WERI-Rb-1 (cell line): ENCODE measurements around the gene CPLX4.
"Not testable (repeated sequence)": the region's sequence is repeated elsewhere in the genome, so short reads cannot be mapped to it uniquely, and the experiment has no call there.

Source experiments
- DNase-seq: peaks from one replicate; pipeline ENCODE4 v3.0.0-alpha.2; 2020
- H3K27ac ChIP-seq: fragments of 250-450 bp; sonication (Bioruptor Pico); 2 replicates; pipeline ENCODE4 v1.5.1; 2020; ENCODE audit warnings: mild to moderate bottlenecking, moderate library complexity
- H3K27me3 ChIP-seq: fragments of 250-450 bp; sonication (Bioruptor Pico); 2 replicates; pipeline ENCODE4 v1.5.1; 2021; ENCODE audit warnings: mild to moderate bottlenecking, low read depth, moderate library complexity; ENCODE audit not compliant: insufficient read depth, severe bottlenecking
- H3K36me3 ChIP-seq: fragments of 250-450 bp; sonication (Bioruptor Pico); 2 replicates; pipeline ENCODE4 v1.5.1; 2020; ENCODE audit warnings: mild to moderate bottlenecking, moderate library complexity
- H3K4me3 ChIP-seq: 2 replicates; pipeline ENCODE4 v1.5.1; 2011; ENCODE audit warnings: low read depth, mild to moderate bottlenecking, control low read depth, low read length
- H3K9me3 ChIP-seq: fragments of 250-450 bp; sonication (Bioruptor Pico); 2 replicates; pipeline ENCODE4 v1.5.1; 2021; ENCODE audit warnings: mild to moderate bottlenecking, moderate library complexity; ENCODE audit not compliant: severe bottlenecking
- CTCF ChIP-seq: IDR thresholded peaks from 2 replicates; pipeline ENCODE4 v1.5.1; 2011; ENCODE audit warnings: low read depth, mild to moderate bottlenecking, control low read depth, inconsistent platforms, low read length

The CPLX4 gene

GRCh38 chr18:59265246-59265973 lies 53.0 kb downstream of the CPLX4 start:
- peaks cover 37% of the 10 kb centered on the region for H3K36me3 ChIP-seq
- no peaks in the 10 kb centered on the region for H3K27me3 ChIP-seq
- H3K9me3 ChIP-seq = peaks cover 11% of the 10 kb centered on the region
- H3K27ac ChIP-seq = peak overlapping the region; percentile 60
- no peak for TF ChIP-seq CTCF
- H3K4me3 ChIP-seq = peak overlapping the region; percentile 33
- peak; percentile 89 for DNase-seq

GRCh38 chr18:59264651-59265245 lies 53.7 kb downstream of the CPLX4 start:
- peaks cover 31% of the 10 kb centered on the region for H3K36me3 ChIP-seq
- no peak overlapping the region for H3K4me3 ChIP-seq
- TF ChIP-seq CTCF = no peak
- no peak overlapping the region for H3K27ac ChIP-seq
- H3K27me3 ChIP-seq = no peaks in the 10 kb centered on the region
- peaks cover 11% of the 10 kb centered on the region for H3K9me3 ChIP-seq
- DNase-seq = no peak

GRCh38 chr18:59264121-59264571 lies 54.3 kb downstream of the CPLX4 start:
- no peak overlapping the region for H3K4me3 ChIP-seq
- peaks cover 26% of the 10 kb centered on the region for H3K36me3 ChIP-seq
- H3K27me3 ChIP-seq = no peaks in the 10 kb centered on the region
- DNase-seq = no peak
- TF ChIP-seq CTCF = no peak
- peaks cover 11% of the 10 kb centered on the region for H3K9me3 ChIP-seq
- H3K27ac ChIP-seq = no peak overlapping the region

GRCh38 chr18:59263661-59264060 lies 54.8 kb downstream of the CPLX4 start:
- peaks cover 22% of the 10 kb centered on the region for H3K36me3 ChIP-seq
- TF ChIP-seq CTCF = no peak
- H3K27me3 ChIP-seq = no peaks in the 10 kb centered on the region
- no peak for DNase-seq
- H3K4me3 ChIP-seq = no peak overlapping the region
- peaks cover 11% of the 10 kb centered on the region for H3K9me3 ChIP-seq
- no peak overlapping the region for H3K27ac ChIP-seq

GRCh38 chr18:59262243-59262642 lies 56.2 kb downstream of the CPLX4 start:
- H3K9me3 ChIP-seq = peaks cover 12% of the 10 kb centered on the region
- H3K4me3 ChIP-seq, DNase-seq, H3K27ac ChIP-seq, H3K36me3 ChIP-seq, H3K27me3 ChIP-seq: not testable (repeated sequence)

- not testable (repeated sequence) for H3K27me3 ChIP-seq, H3K4me3 ChIP-seq, DNase-seq, H3K27ac ChIP-seq, H3K36me3 ChIP-seq
- H3K9me3 ChIP-seq = peaks cover 16% of the 10 kb centered on the region
Measured at GRCh38 chr18:59261842-59262241, 56.6 kb downstream of the CPLX4 start.

- H3K27ac ChIP-seq, H3K36me3 ChIP-seq, H3K4me3 ChIP-seq, H3K27me3 ChIP-seq, DNase-seq: not testable (repeated sequence)
- H3K9me3 ChIP-seq = peaks cover 16% of the 10 kb centered on the region
Measured at GRCh38 chr18:59255491-59255890, 63.0 kb downstream of the CPLX4 start.
